HG03097 (cell line): Measurements from ENCODE around the gene KIAA0232.
A peak's percentile ranks its signal among the peaks of the same experiment; 100 is the strongest.

ENCODE experiments used
- ATAC-seq: cut with Tn5 transposase; IDR thresholded peaks from one replicate; pipeline ENCODE4 v1.9.1; 2021; ENCODE audit not compliant: unreplicated experiment, low FRiP score

The KIAA0232 gene, protein sequence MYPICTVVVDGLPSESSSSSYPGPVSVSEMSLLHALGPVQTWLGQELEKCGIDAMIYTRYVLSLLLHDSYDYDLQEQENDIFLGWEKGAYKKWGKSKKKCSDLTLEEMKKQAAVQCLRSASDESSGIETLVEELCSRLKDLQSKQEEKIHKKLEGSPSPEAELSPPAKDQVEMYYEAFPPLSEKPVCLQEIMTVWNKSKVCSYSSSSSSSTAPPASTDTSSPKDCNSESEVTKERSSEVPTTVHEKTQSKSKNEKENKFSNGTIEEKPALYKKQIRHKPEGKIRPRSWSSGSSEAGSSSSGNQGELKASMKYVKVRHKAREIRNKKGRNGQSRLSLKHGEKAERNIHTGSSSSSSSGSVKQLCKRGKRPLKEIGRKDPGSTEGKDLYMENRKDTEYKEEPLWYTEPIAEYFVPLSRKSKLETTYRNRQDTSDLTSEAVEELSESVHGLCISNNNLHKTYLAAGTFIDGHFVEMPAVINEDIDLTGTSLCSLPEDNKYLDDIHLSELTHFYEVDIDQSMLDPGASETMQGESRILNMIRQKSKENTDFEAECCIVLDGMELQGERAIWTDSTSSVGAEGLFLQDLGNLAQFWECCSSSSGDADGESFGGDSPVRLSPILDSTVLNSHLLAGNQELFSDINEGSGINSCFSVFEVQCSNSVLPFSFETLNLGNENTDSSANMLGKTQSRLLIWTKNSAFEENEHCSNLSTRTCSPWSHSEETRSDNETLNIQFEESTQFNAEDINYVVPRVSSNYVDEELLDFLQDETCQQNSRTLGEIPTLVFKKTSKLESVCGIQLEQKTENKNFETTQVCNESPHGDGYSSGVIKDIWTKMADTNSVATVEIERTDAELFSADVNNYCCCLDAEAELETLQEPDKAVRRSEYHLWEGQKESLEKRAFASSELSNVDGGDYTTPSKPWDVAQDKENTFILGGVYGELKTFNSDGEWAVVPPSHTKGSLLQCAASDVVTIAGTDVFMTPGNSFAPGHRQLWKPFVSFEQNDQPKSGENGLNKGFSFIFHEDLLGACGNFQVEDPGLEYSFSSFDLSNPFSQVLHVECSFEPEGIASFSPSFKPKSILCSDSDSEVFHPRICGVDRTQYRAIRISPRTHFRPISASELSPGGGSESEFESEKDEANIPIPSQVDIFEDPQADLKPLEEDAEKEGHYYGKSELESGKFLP (N-terminal part only)

GRCh38 chr4:6782147-6782845, at the start of gene KIAA0232:
KIAA0232 (plus strand) TSS chr4:6782727; CDS start chr4:6824454, 41,727 bp downstream.
- peak; percentile 66 for ATAC-seq

GRCh38 chr4:6733358-6734164, 49.0 kb upstream of the KIAA0232 start:
- no peak for ATAC-seq

DNA sequence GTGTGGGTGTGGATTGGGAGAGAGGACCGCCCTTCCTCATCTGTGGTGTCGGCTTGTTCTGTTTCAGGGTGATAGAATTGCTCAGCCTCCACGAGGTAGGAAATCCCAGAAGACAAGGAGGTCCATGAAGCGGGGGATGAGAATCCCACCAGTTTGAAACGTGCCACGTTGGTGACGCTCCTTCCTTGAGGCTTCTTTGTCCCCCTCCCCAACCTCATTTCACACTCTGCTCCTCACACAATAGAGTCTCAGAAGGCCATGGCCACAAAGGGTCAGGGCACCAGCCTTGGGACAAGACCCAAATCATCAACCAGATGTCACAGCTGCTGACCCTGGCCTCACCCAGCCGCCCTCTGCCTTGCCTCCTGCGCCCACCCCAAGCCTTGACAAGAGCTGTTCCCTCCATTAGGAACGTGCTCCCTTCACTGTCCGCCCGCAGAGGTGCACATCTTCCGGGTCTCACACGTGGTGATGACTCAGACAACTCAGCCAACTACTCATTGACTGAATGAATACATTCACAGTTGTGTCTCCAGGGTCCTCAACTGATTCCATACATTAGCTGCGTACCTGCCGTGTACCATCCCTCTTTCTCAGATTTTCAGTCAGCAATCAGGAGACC, 48.3 kb upstream of the KIAA0232 start:
- ATAC-seq: no peak

DNA sequence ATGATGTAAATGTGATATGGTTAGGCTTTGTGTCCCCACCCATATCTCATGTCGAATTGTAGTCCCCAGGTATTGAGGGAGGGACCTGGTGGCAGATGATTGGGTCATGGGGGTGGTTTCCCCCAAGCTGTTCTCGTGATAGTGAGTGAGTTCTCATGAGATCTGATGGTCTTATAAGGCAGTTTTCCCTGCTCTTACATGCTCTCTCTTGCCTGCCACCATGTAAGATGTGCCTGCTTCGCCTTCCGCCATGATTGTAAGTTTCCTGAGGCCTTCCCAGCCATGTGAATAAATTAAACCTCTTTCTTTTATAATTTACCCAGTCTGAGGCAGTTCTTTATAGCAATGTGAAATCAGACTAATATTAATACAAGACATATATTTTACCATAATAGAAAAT, 42.6 kb upstream of the KIAA0232 start:
- ATAC-seq: no peak

- no peak for ATAC-seq
These were observed 42.2 kb upstream of the KIAA0232 start for GRCh38 chr4:6740347-6740746.

- ATAC-seq: no peak
These were observed 40.0 kb upstream of the KIAA0232 start for GRCh38 chr4:6742507-6742906.

GRCh38 chr4:6742989-6743388, 39.5 kb upstream of the KIAA0232 start:
- no peak for ATAC-seq

- ATAC-seq: no peak
These were observed 35.7 kb upstream of the KIAA0232 start for GRCh38 chr4:6746721-6747293.

DNA sequence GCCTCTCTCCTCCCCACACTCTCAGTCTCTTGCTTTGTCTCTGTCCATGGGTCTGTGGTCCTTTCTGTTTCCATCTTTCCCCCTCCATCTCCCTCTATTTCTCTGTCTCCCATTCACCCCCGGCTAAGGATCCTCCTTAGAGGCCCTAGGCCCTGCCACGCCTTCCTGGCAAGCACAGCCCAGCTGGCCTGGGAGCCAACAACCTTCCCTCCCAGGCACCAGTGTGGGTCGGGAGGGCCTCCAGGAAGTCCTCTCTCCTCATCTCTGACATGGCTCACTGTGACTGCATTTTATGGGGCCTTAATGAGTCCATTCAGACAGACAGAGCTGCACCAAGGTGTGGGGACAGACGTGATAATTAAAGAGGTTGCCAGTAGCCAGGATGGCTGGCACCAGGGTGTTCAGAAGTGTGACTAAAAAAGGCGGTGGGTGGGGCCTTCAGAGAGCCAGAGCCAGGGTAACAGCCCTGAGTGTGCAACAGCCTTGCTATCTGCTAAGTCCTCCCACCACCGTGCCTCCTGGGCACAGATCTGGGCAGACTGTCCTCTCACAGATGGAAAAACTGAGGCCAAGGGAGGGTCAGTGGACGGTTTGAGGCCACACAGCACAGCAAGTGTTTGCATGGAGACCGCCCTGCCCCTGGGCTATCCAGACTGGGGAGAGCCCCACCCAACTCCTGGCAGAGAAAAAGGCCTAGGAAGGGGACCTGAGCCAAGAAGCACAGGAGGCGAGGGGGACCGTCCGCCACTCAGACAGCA, 35.1 kb upstream of the KIAA0232 start:
- ATAC-seq: no peak

GRCh38 chr4:6748286-6748685, 34.2 kb upstream of the KIAA0232 start:
- no peak for ATAC-seq

DNA sequence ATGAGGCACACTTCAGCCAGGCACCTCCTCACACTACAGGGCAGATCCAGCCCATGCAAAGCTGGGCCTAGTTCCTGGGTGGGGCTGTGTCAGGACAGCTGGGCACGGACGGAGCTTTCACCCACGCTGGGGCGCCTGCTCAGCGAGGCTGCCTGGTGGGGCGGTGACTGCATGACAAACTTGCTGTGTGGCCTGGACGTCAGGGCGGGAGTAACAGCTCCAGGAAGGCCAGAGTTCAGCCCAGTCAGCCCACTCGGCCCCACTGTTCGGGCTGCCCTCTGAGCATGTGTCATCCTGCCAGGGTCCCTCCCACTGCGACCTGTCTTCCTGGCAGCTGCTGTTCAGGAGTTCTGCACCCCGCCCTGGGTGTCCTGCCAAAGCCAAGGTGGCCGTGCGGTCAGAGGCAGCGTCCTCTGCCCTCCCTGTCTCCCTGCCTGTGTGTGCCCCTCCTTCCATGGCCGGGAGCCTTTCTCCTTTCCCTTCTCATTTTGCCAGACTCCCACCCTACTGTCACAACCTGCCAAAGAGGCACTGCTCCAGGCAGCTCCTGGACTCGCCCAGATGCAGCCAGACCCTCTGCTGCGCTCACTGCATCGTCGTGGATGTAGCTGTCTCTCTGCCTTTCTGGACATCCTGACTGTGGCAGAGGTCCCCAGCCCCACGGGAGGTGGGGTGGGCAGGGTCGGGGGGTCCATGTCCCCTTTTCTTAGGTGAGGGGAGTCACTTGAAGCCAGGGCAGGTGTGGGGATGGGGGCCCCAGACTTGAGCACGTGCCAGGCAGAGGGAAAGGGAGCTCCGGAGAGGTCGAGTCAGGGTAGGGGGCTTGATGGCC, 33.0 kb upstream of the KIAA0232 start:
- ATAC-seq: no peak

GRCh38 chr4:6750286-6751221, 32.0 kb upstream of the KIAA0232 start:
- no peak for ATAC-seq

DNA sequence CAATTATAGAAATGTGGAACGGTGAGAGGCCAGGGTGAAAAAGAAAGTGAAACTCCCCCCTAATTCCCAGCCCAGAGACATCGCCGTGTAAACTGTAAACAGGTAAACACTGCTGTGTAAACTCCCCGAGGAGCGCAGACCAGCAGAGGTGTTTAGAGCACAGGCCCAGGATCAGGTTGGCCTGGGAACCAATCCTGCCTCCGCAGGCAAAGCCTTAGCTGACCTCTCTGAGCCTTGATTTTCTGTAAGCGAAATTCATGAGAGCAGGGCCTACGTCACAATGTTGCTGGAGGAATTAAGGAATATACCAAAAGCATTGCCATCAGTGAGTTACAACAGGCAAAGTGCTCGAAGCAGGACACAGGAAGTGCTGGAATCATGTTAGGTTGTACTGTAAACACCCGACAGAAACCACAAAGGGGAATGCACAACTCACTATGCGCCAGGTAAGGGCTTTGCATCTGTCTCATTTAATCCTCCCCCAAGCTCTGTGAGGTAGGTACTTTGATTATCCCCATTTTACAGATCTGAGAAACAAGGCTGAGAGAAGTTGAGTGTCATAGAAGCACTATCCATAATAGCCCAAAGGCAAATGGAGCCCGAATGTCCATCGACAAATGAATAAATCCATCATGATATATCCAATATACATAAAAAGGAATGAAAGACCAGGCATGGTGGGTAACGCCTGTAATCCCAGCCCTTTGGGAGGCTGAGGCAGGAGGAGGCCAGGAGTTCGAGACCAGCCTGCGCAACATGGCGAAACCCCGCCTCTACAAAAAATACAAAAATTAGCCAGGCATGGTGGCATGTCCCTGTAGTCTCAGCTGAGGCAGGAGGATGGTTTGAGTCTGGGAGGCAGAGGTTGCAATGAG, 30.7 kb upstream of the KIAA0232 start:
- ATAC-seq: no peak

- no peak for ATAC-seq
These were observed 30.1 kb upstream of the KIAA0232 start for GRCh38 chr4:6752486-6752829.

DNA sequence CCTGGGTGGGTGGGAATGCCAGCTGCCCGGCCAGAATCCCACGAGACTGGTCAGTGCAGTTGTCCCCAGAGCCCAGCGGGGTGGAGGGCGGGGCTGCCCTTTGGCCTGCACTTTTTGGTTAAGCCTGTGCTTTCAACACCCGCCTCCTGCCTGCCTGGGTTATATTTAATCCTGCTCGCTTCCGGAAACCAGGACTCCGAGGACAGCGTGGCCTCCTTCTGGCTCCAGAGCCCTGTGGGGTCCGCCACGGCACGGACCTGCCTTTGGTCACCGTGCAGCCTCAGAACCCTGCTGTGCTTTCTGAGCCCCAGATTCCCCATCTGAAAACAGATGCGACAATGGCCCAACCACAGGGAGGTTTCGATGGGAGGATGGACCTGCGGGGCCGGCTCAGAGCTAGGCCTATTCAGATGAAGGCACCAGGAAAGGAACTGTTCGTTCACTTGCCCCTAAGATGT, 29.4 kb upstream of the KIAA0232 start:
- ATAC-seq: no peak
